HG02973 (cell line): ENCODE data around the gene PHYHD1.
A peak's percentile ranks its signal among the peaks of the same experiment; 100 is the strongest.
"Not testable (repeated sequence)": the region's sequence is repeated elsewhere in the genome, so short reads cannot be mapped to it uniquely, and the experiment has no call there.

Experiments used
- ATAC-seq: cut with Tn5 transposase; IDR thresholded peaks from one replicate; pipeline ENCODE4 v1.9.1; 2021; ENCODE audit warnings: moderate library complexity; ENCODE audit not compliant: unreplicated experiment

Gene PHYHD1

DNA sequence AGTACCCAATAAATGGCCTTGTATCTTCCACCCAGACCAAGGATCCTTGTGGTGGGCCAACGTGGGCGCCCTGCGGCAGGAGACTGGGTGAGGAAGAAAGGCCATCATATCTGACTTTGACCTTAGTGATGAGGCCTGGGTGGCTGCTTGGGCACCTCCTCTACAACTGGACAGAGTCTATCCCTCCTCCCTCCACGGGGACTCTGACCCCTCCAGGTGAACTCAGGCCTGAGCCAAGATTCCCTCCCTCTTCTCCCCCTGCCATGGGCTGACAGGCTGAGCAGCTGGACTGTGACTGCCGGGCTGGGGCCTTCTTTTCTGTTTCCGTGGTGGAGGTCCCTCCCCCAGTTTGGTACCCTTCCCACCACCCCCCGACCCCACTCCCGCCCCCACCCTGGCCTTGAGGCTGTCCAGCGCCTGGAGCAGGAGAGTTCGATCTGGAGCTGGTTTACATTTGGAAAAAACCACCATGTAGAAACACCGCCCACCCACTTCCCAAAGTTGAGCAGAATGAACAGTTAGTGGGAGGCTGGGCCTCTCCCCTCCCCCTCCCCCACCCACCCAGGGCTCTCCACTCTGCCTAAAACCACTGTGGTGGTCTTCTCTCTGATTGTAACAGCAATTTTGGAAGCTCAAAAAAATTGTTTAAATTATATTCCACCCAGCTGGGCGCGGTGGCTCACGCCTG lies 1.2 kb upstream of the PHYHD1 start:
- no peak for ATAC-seq

DNA sequence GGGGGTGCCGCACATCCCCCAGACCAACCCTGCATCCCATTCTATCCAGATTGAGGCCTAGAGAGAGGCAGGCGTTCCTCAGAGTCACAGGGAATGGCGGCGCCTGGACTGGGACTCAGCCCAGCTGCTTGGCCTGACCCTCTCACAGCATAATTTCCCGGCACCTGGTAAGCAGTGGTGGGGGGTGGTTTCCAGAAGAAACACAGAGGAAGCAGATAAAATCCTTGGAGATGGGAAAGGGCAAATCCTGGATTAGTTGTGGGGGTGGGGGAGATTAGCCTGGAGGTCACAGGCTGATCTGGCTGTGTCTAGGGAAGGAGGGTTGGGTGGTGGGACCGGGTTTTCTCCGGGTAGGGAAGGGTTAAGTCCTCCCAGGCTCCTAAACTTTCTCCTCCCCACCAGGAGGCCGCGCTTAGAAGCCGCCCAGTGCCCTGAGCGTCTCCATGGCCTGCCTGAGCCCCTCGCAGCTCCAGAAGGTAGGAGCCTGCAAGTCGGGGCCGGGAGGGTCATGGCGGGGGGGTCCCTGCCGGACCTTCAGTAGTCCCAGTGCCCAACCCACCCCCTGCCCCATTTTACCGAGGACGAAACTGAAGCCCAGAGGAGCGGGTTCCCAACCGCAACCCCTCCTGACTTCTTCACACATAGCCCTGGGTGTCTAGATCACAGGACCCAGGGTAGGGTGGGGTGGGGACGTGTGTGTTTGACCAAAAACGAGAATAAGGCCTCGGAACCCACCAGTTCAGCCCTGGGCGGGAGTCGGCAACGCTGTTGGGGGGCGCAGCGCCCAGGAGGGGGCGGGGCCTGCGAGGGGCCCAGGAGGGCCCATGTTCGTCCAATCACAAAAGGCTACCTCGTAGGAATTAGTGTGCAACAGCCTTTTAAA lies 1.3 kb downstream of the PHYHD1 start:
- ATAC-seq, result no peak

DNA sequence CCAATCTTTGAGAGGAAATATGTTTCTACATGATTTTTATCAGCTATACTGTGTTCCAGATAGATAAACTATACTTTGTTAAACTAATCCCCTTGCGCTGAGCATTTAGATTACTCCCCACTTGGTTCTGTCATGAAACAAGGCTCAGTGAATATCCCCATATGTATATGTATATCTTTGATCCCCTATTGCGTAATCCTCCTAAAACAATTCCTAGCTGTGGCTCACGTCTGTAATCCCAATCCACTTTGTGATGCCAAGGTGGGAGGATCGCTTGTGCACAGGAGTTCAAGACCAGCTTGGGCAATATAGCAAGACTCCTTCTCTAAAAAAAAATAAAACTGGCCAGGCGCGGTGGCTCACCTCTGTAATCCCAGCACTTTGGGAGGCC lies 2.7 kb downstream of the PHYHD1 start:
- no peak for ATAC-seq

DNA sequence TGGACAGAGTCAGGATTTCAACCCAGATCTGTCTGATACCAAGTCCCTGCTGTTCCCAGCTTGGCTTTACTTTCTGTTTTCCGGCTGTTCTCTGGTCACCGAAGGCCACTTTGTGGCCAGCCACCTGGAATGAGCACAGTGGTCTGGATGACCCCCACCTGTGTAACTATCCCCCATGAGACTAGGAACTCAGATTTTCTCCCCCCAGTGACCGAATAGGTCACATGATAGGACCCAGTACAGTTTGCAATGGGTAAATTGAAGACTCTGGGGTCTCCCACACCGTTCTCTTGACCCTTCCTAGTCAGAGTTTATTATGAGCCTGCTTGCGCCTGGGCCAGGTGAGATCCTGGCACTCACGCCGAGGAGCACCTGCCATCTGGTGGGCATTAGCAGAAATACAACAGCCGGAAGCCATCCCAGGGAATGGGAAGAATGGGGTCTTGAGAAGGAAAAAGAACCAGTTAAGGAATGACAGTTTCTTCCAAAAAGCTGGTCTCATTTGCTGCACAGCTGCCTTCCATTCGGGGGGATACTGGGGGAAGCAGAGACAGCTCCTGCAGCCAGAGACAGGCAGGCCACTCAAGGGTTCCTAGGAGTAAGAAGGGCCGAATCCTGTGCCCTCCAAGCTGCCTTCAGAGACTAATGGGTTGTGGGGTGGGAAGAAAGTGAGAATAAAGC lies 7.1 kb downstream of the PHYHD1 start:
- ATAC-seq, result no peak

DNA sequence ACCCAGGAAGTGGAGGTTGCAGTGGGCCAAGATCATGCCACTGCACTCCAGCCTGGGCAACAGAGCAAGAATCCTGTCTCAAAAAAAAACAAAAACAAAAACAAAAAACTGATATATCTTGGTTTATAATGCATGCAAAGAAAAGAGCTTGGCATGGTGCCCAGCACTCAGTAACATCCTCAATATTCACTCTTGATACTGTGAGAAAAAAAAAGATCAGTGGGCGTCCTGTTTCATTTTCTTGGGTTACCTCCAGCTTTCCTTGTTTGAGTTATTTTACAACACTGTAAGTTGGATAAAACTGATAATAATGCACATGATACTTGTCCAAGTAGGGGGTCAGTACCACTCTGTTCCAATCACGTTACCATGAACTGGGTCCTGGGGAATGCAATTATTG lies 7.8 kb downstream of the PHYHD1 start:
- ATAC-seq, result no peak

DNA sequence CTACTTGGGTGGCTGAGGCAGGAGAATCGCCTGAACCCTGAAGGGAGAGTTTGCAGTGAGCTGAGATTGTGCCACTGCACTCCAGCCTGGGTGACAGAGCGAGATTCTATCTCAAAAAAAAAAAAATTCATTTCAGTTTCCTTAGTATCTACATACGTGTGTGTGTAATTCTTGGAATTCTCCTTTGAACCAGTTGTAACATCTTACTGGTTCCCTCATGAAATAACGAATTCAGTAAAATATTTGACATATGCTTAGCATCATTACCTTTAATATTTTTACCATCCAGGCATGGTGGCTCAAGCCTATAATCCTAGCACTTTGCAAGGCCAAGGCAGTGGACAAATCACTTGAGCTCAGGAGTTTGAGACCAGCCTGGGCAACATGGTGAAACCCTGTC lies 8.8 kb downstream of the PHYHD1 start:
- ATAC-seq, result no peak

DNA sequence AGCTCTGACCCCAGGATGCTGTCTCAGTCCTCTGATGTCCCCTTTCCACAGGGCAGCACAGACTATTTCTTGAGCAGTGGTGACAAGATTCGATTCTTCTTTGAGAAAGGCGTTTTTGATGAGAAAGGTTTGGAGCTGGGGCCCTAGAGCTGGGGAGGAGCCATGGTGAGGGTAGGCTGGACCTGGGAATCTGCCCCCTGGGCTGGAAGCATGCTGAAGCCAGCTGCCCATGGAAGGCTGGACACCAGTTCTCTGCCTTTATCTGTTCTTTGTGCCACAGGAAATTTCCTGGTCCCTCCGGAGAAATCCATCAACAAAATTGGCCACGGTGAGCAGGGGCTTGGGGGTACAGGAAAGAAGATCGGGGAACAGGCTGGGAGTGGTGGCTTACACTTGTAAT lies 12.9 kb downstream of the PHYHD1 start:
- ATAC-seq, result no peak

DNA sequence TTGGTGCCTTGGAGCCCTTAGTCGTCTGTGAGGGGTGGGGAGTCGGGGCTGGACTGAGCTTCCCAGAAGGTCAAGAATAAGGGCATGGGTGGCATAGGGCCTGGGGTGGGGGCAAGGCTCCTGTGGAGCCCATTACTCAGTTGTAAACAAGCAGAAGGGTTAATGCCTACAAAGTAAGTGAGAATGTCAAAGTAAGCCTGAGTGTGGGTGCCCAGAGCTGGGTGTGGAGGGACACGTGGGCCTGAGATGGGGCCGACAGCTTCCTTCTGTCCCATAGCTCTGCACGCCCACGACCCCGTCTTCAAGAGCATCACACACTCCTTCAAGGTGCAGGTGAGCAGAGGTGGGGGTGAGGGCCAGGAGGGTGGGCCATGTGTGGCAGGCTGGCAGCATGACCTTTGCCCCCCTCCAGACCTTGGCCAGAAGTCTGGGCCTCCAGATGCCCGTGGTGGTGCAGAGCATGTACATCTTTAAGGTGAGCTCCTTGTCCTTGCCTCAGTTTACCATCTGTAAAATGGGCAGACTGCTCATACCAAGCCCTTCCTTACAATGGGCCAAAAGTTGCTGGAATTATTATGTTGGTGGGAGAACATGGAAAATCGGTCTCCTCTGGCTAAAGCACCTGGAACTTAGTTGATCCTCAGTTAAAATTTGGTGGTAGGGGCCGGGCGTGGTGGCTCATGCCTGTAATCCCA lies 15.5 kb downstream of the PHYHD1 start:
- no peak for ATAC-seq

DNA sequence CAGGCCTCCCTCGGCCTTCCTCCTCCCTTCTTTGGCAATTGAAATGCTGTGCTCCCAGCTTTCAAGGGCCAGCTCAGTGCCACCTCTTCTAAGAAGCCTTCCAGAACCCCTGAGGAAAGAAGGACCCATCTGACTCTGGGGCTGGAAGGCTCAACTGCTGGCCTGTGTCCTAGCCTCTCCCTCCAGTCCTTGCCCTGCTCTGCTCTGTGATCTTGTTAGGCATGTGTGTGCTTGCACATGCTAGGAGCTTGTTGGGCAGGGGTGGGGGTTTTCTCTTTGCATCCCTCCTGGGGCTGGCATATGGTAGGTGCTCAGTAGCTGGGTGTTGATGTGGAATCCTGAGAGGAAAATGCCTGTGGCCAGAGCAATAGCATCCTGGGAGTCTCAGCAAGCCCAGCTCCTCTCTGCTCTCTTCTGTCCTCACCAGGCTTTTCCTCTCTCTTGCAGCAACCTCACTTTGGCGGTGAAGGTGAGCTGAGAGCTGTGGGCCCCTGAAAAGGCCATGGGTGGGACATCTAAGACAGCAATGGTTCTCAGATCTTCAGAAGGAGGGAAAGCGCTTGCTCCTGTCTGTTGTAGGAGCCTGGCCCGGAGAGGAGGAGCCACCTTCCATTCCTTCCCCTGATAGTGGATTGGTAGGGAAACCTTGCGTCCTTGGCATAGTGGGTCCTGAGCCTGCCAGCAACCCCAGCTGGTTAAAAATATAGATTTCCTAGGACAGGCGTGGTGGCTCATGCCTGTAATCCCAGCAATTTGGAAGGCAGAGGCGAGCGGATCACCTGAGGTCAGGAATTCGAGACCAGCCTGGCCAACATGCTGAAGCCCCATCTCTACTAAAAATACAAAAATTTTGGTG lies 16.8 kb downstream of the PHYHD1 start:
- ATAC-seq, result no peak

DNA sequence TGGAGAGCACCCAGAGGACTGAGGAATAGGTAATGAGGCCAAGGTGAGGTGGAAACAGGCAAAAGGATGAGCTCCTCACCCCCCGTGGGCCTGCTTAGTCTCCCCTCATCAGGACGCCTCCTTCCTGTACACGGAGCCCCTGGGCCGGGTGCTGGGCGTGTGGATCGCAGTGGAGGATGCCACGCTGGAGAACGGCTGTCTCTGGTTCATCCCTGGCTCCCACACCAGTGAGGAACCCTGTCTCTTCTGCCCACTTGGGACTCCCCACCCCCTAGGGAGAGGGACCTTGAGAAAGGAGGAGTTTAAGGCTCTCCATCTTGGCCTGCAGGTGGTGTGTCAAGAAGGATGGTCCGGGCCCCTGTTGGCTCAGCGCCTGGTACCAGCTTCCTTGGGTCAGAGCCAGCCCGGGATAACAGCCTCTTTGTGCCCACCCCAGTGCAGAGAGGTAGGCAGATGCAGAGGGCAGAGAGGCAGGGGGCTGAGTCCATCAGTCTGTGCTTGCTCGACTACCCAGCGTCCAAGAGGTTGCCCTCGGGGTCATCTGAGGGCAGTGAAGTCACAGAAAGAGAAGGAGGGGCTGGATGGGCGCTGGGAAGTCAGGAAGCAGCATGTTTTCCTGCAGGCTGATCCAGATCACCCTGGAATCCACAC lies 19.6 kb downstream of the PHYHD1 start:
- ATAC-seq, result no peak

DNA sequence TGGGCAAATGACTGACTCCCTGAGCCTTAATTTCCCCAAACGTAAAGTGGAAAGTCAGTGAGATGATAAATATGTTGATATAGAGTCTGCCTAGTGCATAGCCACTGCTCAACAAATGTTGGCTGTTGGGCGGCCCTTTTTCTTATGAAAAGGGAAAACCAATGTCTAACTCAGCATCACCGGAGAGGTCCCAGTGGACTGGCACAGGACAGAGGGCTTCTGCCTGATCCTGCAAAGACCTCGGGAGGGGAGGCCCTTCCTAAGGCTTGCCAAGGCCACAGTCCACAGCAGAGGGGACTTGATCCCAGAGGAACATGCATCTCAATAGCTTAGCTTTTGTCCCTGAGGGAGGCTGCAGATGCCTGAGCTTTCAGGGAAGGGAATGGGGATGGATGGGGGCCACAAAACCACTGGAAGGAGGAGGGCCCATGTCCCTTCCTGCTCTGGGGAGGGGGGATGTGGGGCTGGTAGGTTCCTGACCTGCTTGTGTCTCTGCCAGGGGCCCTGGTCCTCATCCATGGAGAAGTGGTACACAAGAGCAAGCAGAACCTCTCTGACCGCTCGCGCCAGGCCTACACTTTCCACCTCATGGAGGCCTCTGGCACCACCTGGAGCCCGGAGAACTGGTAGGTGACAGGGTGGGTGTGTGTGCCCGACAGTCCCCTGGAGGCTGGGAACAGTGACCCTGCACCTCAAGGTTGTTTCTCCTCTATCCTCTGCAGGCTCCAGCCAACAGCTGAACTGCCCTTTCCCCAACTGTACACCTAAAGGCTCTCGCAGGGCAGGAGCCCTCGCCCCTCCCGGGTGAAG lies 20.4 kb downstream of the PHYHD1 start:
- no peak for ATAC-seq

DNA sequence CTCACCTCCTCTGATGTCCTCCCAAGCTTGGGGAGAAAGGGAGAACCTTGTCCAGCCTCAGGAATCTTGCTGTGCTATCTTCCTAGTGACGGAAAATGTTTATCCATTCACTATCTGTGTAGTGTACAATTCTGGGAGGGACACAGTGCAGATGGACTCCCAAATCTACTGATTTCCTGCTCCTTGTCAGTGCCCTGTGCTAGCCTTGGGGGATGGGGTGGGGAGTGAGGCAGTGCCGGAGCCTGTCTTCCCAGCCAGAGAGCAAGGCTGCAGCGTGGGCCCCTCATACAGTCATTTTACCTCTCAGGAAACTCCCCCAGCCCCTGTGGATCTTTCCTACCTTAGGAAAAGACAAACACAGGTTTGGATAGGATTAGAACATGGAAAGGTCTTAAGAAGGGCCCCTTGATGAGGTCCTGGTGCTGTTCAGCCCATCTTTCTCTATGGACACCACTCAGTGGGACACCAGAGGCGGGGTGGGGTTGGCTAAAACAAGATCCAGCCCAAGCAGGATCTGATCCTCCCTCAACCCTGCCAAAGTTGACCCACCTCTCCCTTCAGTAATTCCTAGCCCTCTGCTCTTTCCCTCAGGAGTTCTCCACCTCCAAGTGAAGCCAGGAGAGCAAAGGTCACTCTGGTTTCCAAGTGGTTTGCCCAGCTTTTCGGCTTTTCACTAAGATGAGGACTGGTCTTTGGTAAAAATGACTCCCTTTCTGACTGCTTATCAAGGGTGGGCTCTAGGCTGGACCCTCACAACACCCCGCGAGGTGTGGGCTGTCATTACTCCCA lies 23.2 kb downstream of the PHYHD1 start:
- ATAC-seq, result no peak

DNA sequence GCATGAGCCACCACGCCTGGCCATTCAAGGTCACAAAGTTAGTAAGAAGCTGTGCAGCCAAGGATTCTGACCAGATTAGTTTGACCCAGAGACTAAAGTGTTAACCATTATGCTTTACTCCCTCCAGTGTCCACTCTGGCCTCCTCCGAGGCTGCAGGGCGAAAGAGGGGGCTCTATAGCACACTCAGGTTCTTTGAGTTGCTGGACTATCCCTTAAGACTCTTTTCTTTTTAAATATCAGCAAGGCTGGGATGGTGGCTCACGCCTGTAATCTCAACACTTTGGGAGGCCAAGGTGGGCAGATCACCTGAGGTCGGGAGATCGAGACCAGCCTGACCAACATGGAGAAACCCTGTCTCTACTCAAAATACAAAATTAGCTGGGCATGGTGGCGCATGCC lies 24.2 kb downstream of the PHYHD1 start:
- not testable (repeated sequence) for ATAC-seq

DNA sequence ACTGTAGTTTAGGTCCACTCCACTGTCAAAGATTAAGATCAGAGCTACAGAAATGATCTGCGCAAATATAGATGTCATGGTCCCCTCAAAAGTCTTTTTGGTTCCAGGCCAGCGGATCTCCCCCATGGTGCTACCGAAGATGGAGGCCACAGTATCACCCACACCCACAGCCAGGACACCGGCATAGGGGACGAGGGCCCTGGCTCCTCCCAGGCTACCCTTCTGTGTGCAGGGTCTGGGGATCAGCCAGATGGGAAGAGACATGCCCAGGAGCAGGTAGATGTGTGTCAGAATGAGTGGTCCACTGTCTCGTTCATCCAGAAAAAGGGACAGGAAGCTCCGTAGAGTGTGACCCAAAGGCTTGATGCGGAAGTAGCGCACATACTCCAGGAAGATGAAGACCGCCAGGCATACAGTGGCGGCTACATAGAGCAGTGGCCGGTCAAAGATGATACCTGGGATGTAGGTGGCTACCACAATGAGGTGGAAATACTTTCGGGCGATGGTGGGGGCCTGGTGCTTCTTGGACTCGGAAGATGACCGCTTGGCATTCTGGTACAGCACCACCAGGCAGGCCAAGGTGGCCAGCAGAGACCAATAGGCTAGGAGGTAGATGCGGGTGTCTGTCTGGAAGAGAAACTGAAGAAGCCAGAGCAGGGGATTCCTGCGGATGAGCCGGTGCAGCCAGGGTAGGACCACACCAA lies 25.2 kb downstream of the PHYHD1 start:
- no peak for ATAC-seq

DNA sequence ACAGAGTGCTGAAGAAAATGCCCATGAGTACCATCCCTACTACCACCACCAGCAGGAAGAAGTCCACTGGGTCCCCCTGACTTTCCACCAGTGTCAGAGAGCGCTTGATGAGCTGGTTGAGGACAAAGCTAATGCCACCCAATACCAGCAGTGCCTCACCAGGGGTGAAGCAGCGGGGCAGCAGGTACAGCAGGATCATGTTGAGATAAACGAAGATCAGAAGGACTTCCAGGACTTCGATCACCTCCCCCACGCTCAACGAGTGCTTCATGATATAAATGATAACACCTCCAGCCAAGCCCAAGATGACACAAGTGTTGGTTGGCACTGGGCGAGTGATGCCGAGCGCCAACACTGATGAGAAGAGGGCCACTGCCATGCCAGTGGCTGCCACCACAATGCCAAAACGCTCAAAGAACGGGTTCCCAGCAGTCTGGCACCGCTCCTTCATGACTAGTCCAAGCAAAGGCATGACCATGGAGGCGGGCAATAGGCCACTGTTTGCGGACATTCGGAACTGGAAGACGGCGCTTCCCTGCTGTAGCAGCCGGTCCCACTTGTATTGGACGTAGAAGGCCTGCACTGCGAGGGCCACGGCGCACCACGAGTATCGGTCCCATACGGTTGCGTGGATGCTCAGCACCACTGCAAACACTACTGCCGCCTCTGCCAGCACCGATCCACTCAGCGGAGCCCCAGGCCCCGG lies 25.9 kb downstream of the PHYHD1 start:
- ATAC-seq, result peak; percentile 20

DNA sequence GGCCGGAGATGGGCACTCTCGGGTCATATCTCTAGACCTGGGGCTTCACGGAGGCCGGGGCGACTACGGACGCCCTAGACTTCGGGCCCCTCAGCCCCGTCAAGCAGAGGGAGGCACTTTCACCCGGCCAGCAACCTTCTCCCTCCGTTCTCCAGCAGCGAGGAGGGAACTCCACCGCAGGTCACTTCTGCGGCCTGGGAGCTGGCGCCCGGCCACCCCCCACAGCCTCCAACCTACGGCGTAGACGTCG lies 26.4 kb downstream of the PHYHD1 start:
- no peak for ATAC-seq
